Esophagus squamous epithelium (tissue), 4 donors: ENCODE results near the gene ENDOU.

Experiments
- POLR2A ChIP-seq, 4 donors: fragments of 450-650 bp; IDR thresholded peaks; one replicate each; pipeline ENCODE4 v1.6.1; 2017; ENCODE audit warnings: antibody characterized with exemption in 4 of 4, mild to moderate bottlenecking in 4 of 4, moderate library complexity in 3 of 4
- TF ChIP-seq, protein P1 (sequence below), 6 experiments: fragments of 450-650 bp in 4 of 6; fragments of 200-600 bp in 2 of 6; sonication (generic) in 2 of 6; IDR thresholded peaks; one replicate each; pipeline ENCODE4 v1.5.1; 2016 to 2019; ENCODE audit warnings: antibody characterized with exemption in 6 of 6, mild to moderate bottlenecking in 4 of 6, moderate library complexity in 4 of 6

DNA sequence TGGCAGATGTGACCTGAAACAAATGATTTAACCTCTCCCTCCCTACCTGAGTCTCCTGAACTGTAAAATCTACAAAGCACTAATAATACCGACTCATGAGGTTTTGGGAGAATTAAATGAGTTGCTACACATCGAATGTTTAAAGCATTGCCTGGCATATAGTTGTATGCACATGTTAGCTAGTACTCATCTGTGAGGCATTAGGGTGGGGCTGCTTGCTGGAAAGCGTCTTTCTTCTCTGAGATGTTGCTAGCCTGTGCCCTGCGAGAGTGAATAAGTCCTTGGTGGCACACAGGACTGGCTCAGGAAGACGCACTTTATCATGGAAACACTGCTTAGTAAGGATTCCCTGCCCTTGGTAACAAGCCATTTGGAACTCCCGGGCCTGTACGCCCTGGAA, 27.3 kb upstream of the ENDOU start:
- TF ChIP-seq, protein P1, sequence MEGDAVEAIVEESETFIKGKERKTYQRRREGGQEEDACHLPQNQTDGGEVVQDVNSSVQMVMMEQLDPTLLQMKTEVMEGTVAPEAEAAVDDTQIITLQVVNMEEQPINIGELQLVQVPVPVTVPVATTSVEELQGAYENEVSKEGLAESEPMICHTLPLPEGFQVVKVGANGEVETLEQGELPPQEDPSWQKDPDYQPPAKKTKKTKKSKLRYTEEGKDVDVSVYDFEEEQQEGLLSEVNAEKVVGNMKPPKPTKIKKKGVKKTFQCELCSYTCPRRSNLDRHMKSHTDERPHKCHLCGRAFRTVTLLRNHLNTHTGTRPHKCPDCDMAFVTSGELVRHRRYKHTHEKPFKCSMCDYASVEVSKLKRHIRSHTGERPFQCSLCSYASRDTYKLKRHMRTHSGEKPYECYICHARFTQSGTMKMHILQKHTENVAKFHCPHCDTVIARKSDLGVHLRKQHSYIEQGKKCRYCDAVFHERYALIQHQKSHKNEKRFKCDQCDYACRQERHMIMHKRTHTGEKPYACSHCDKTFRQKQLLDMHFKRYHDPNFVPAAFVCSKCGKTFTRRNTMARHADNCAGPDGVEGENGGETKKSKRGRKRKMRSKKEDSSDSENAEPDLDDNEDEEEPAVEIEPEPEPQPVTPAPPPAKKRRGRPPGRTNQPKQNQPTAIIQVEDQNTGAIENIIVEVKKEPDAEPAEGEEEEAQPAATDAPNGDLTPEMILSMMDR (IDR thresholded peaks at IDR 0.05) = no peak
- no peak for TF ChIP-seq POLR2A (IDR thresholded peaks at IDR 0.05)
